GM21515 (cell line): ENCODE results near the gene SMIM8.
A peak's percentile ranks its signal among the peaks of the same experiment; 100 is the strongest.

ENCODE experiments used
- ATAC-seq: cut with Tn5 transposase; IDR thresholded peaks from one replicate; pipeline ENCODE4 v1.9.1; 2021; ENCODE audit not compliant: unreplicated experiment

The SMIM8 gene

GRCh38 chr6:87333591-87334181 is 11.3 kb downstream of the SMIM8 start:
- ATAC-seq = no peak

DNA sequence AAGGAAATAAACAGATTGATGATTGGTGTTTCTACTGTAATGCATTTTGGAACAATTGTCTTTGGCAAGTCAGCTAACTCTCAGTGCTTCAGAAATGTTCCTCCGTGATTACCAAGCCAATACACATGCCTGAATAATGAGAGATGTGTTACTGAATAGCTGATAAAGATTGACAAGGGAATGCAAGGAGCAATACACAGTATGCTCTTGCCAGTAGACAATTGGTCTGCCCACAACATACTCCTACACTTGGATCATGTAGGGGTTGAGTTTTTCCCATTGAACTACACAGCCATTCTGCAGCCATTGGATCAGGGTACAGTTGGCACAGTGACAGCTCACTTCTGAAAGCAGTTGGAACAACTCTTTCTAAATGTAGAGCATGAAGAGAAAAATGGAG is 12.3 kb downstream of the SMIM8 start:
- ATAC-seq = no peak

DNA sequence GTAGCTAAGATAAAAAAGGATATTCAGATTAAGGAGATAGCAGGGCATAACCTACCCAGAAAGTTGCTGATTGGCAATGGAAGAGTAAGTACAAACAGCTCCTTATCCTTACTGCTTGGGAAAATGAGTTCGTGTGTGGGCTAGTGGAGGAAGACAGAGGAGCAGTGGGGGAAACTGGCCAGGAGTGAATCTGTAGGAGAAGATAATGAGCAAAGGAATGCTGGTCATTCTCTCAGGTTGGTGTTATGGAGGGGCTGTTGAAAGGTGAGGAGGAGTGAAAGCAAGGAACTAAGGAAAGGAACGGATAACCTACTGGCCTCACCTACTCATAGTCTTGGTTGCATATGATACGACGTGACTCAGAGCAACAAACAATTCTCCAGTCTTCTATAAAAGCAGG is 14.0 kb downstream of the SMIM8 start:
- no peak for ATAC-seq

GRCh38 chr6:87340230-87340629 is 17.8 kb downstream of the SMIM8 start:
- no peak for ATAC-seq

DNA sequence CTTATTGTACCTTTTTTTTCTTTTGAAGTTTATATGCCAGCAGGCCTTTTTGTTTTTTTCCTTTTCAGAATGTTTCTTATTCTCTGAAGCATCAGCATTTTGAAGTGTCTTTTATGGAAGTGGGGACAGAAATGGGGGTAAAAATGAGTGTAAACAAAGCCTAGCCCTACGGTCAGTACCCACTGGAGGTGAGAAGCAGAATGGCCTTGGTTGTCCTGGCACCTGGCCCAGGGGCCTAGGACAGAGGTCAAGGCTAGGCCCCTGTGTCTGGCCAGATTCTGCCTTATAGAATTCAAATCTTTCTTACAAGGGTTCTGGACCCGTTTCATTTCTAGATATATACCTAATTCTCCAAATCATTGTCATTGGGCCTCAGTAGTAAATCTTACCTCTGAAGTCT is 18.8 kb downstream of the SMIM8 start:
- ATAC-seq = no peak

- peak; percentile 86 for ATAC-seq
These were observed 19.5 kb downstream of the SMIM8 start for GRCh38 chr6:87341899-87342298.

DNA sequence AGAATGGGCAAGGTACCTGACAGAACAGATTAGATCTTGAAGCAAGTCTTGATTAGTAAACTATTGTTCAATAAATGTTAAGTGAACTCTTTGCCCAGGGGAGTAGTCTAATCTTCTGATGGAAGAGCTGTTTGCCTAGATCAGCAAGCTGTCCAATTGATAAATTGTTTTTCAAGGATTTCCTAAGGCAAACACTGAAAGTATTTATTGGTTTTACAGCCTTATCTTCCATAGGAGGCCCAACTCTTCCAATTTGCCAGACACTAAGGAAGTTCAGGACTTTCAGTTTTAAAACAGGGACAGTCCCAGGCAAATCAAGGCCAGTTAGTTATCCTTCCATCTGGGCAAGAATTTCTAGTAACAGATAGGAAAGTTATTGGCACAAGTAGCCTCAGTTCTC is 20.4 kb downstream of the SMIM8 start:
- no peak for ATAC-seq

DNA sequence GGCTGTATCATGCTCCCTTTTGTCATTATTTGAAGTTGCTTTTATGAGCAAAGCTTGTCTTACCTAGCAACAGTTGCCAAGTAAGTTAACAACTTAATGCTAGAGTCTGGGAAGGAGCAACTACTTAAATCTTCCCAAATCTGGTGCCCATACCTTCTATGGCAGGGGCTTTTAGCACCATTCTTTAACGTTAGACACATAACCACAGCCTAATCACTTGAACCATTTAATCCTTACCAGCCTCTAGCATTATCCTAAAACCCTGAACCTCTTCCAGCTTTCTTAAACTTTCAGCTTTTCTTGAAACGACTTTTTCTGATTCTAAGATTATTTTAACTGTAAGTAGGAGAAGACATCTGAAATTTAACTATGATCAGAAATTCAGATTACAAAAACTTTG is 22.3 kb downstream of the SMIM8 start, which contains the start of gene C6orf163:
Gene C6orf163, plus strand, starts transcription at position 83 of the 400 bp plus-strand sequence. Its CDS starts 287 bp downstream, at position 370.
- ATAC-seq = no peak

DNA sequence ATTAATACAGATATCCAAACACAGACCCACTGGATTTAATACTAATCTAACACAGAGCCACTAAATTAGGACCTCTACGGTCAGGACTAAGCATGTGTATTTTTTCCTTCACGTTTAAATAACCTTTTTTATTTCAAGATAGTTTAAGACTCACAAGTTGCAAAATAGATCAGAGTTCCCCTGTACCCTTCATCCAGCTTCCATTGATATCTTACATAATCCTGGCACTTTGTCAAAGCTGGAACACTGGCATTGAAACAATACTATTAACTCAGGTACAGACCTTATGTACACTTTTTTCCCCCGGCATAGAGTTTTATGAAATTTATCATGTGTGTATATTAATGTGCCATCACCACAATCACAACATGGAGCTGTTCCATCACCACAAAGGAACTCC is 24.3 kb downstream of the SMIM8 start:
- no peak for ATAC-seq

- ATAC-seq = no peak
These were observed 27.5 kb downstream of the SMIM8 start for GRCh38 chr6:87349896-87350295.

DNA sequence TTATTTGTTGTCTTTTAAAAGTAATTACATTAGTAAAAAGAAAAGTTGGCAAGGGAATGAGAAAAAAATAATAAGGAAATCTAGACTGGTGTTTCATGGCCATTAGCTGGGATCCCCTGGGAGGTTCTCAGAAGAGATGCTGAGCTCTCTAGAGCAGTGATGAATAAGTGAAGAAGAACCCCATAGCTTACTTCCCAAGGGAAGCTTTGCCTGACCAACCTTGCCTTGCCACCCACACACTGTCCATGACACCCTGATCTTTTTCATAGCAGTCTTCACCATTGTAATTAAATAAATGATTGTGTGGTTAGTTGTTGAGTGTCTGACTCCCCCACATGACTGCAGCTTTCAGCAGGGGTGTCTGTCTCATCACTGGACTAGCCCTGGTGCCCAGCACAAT is 28.1 kb downstream of the SMIM8 start:
- ATAC-seq = no peak

DNA sequence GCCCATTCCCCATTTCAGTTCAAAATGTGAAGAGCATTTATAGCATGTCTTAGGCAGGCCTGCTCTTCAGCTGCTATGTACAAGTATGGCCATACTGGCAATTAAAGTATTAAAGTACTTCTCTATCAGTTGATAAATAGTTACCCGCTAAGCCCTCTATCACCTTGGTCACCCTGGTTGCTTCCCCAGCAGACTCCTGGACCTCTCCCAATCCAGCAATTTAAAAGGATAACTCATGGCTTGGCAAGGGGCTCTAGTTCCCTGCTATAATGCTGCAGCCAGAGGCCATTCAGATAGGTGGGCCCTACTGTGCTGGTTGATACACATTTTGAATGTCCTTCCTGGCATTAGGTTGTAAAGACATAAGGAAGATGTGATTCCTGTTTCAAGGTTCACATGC is 29.2 kb downstream of the SMIM8 start:
- no peak for ATAC-seq

DNA sequence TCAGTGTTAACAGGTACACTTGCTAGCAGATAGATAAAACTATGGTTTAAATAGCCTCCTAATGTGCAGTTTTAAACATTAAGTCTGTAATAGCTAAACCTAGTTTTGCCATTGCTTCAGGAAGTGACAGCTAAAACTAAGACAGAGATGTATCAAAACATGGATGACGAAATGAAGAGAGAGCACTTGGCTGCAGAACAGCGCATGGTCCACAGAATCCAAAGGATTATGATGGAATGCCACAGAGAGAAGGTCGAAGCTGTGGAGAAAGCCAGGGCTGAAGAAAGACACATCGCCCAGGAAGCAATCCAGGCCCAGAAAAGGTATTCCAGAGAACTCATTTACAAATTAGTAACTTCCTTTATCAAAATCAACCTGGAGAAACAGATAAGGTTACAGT is 33.8 kb downstream of the SMIM8 start:
- no peak for ATAC-seq

GRCh38 chr6:87357479-87358196 is 35.2 kb downstream of the SMIM8 start:
- no peak for ATAC-seq

- no peak for ATAC-seq
These were observed 42.3 kb downstream of the SMIM8 start for GRCh38 chr6:87364602-87365252.

DNA sequence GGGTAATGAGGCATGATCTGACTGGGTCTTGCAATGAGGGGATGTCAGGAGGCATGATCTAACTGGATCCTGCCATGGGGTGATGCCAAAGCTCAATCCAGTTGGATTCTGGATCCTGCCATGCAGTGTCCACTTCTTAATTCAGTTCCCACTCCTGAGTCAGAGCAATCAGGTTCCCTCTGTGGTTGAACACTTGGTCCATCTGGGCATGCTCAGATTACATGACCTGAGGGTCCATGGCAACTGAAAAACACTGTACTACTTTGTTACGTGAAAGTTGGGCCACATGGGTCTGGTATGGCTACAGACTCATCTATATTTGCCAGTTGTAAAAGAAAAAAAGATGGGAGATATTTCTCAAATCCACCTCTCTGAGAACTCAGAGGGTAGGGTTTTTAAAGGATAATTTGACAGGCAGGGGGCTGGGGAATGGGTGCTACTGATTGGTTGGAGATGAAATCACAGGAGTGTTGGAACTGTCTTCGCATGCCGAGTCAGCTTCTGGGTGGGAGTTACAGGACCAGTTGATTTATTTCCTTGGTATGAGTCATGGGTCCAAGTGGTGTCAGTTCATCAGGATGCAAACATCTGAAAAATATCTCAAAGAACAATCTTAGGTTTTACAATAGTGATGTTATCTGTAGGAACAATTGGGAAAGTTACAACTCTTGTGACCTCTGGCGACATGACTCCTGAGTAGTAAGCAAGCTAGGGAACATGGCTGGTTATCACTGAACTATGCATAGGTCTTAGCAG is 43.9 kb downstream of the SMIM8 start:
- no peak for ATAC-seq

DNA sequence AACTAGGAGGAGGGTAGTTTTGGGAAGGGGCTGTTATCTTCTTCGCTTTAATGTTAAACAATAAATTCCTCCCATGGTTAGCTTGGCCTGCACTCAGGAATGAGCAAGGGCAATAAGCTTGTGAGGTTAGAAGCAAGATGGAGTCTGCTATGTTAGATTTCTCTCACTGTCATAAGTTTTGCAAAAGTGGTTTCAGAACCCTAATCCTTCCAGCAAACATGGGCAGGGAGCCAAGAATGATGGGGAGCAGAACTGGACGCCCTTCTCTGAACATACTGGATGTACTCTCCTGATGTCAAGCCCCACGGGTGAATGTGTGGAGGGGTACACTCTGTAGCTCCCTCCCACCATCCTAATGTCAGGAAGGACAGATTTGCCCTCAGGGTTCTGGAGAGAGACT is 44.5 kb downstream of the SMIM8 start:
- no peak for ATAC-seq

DNA sequence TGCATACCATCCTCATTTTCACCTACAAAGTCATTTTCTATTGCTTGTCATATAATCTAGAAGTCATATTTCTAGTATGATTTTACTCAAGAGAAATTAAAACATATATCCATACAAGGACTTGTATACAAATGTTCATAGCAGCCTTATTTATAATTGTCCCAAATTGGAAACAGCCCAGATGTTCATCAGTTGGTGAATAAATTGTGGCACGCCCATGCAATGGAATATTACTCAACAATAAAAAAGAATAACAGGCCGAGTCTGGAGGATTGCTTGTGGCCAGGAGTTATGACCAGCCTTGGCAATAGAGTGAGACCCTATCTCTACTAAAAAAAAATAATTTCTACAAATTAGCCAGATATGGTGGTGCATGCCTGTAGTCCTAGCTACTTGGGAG is 51.0 kb downstream of the SMIM8 start:
- no peak for ATAC-seq

DNA sequence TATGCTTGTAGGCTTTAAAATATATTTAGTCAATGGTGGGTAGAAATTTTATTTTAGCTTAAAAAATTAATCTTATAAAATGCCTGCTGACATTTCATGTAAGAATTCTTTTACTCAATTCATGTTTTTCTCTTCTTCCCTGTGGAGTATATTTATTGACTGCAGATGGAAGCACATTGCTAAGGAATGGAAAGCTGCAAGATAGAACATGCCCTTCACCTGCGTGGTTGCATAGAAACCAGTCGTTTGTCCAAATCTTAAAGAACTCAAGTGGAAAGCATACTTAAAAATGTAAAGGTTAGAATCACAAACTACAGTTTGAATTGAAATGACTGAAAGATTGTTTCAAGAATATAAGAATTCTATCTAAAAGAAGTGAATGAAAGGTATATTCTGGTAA is 52.9 kb downstream of the SMIM8 start:
- no peak for ATAC-seq

- no peak for ATAC-seq
These were observed 54.3 kb downstream of the SMIM8 start for GRCh38 chr6:87376643-87377042.

GRCh38 chr6:87378947-87379346 is 56.6 kb downstream of the SMIM8 start:
- ATAC-seq = no peak

DNA sequence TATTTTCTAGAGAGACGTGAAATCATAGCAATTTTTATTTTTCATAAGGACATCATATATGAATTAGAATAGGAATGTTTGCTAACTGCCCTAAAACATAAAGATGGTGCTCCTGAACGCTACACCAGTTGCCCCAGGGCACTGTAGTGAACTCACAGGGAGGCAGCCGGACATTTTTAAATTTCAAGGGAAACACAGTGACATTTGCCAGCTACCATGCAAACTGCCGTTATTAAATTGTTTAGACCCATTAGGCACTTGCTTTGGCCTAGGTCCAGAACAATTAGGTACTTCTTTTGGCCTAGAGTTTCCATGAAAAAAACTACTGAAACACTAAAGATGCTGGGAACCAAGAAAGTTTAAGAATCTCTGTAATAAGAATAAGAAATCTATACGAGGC is 60.5 kb downstream of the SMIM8 start:
- ATAC-seq = no peak
